Activated CD4-positive, alpha-beta T cell treated with anti-CD3 and anti-CD28 coated beads, Interleukin-2, amount 10 ng/mL, durations not matched to agents 7 days and 5 days (primary cell): ENCODE measurements around the gene TGFB2. TPM values are rescaled to one million over a fixed set of nuclear protein-coding genes. Genes with fewer than 3 reads are reported as not detected.

ENCODE experiments used
- CTCF ChIA-PET: fragments of 350-600 bp; sonication (Branson Sonifier 250); formaldehyde crosslinking; loops from one replicate; lab custom pipeline; 2021; ENCODE audit warnings: antibody characterized with exemption; lab: Charles Lee
- POLR2A ChIA-PET: fragments of 350-600 bp; sonication (Branson Sonifier 250); formaldehyde crosslinking; loops from one replicate; lab custom pipeline; 2021; ENCODE audit warnings: antibody characterized with exemption; lab: Charles Lee
- DNase-seq: peaks from one replicate; pipeline ENCODE4 v3.0.0-alpha.2; 2020
- H3K27ac Mint-ChIP-seq: one replicate; pipeline ENCODE4 v1.8.0; 2021; ENCODE audit warnings: mild to moderate bottlenecking, moderate library complexity, mixed read lengths
- H3K27me3 Mint-ChIP-seq: one replicate; pipeline ENCODE4 v1.8.0; 2021; ENCODE audit warnings: mixed read lengths
- H3K36me3 Mint-ChIP-seq: one replicate; pipeline ENCODE4 v1.8.0; 2021; ENCODE audit warnings: low read depth, mixed read lengths
- H3K4me1 Mint-ChIP-seq: one replicate; pipeline ENCODE4 v1.8.0; 2021; ENCODE audit warnings: mixed read lengths
- H3K4me3 Mint-ChIP-seq: one replicate; pipeline ENCODE4 v1.8.0; 2021; ENCODE audit warnings: mild to moderate bottlenecking, moderate library complexity, mixed read lengths
- H3K9me3 Mint-ChIP-seq: one replicate; pipeline ENCODE4 v1.8.0; 2021; ENCODE audit warnings: mixed read lengths
- total RNA-seq, 2 experiments: library from RNA; stranded (reverse); gene quantifications; one replicate each; pipeline ENCODE4 v1.2.3, GENCODE V29; 2021

TGFB2 gene
- total RNA-seq, 2 experiments from 2014 or later: not detected

DNA sequence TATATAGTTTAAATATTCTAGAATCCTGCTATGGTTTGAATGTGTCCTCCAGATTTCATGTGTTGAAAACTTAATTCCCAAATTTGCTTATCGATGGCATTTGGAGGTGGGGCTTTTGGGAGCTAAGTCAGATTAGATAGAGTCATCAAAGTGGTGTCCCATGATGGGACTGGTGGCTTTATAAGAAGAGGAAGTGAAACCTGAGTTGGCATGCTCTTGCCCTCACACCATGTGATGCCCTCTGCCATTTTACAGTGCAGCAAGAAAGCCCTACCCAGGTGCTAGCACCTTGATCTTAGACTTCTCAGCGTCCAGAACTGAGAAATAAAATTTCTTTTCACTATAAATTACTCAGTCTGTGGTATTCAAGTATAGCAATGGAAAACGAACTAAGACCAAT is 111.3 kb downstream of the TGFB2 start:
- no peaks in the 10 kb centered on the region for H3K36me3 Mint-ChIP-seq
- POLR2A ChIA-PET: no interaction called here
- H3K4me1 Mint-ChIP-seq: no peaks in the 10 kb centered on the region
- CTCF ChIA-PET: no interaction called here
- H3K27ac Mint-ChIP-seq: no peak overlapping the region
- no peaks in the 10 kb centered on the region for H3K9me3 Mint-ChIP-seq
- no peak overlapping the region for H3K4me3 Mint-ChIP-seq
- no peak for DNase-seq
- no peaks in the 10 kb centered on the region for H3K27me3 Mint-ChIP-seq

GRCh38 chr1:218459450-218459849 is 114.3 kb downstream of the TGFB2 start:
- Mint-ChIP-seq H3K4me1 (no peaks in the 10 kb centered on the region), H3K4me3 (no peak overlapping the region), H3K36me3 (no peaks in the 10 kb centered on the region), H3K9me3 (no peaks in the 10 kb centered on the region), H3K27me3 (no peaks in the 10 kb centered on the region), H3K27ac (no peak overlapping the region)
- CTCF ChIA-PET: no interaction called here
- no peak for DNase-seq
- POLR2A ChIA-PET: no interaction called here

GRCh38 chr1:218459878-218460711 is 115.0 kb downstream of the TGFB2 start:
- no peaks in the 10 kb centered on the region for H3K36me3 Mint-ChIP-seq
- H3K27ac Mint-ChIP-seq: no peak overlapping the region
- no peak overlapping the region for H3K4me3 Mint-ChIP-seq
- POLR2A ChIA-PET: no interaction called here
- no peaks in the 10 kb centered on the region for H3K9me3 Mint-ChIP-seq
- H3K27me3 Mint-ChIP-seq: no peaks in the 10 kb centered on the region
- CTCF ChIA-PET: no interaction called here
- H3K4me1 Mint-ChIP-seq: no peaks in the 10 kb centered on the region
- no peak for DNase-seq

DNA sequence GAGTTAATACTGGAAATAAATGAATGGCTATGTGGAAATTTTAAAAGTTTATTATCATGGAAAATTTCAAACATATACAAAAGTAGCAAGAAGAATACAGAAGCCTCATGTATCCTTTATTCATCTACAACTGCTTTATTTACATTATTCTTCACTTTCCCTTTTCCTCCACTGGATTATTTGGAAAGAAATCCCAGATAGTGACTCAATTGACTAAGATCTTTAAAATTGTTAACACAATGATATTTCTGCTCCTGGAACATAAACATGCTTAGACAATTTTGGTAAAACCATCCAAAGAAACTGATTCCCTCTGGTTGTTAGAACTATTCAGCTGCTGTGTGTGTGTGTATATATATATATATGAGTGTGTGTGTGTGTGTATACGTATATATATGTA is 116.2 kb downstream of the TGFB2 start:
- H3K27ac Mint-ChIP-seq: no peak overlapping the region
- no peaks in the 10 kb centered on the region for H3K9me3 Mint-ChIP-seq
- POLR2A ChIA-PET: no interaction called here
- CTCF ChIA-PET: interaction anchor here (1.2 kb wide), 1 partner anchor 22 kb away, joined by 3 read pairs; no protein-coding TSS in a partner anchor
- DNase-seq: no peak
- no peaks in the 10 kb centered on the region for H3K4me1 Mint-ChIP-seq
- no peaks in the 10 kb centered on the region for H3K27me3 Mint-ChIP-seq
- H3K36me3 Mint-ChIP-seq: no peaks in the 10 kb centered on the region
- no peak overlapping the region for H3K4me3 Mint-ChIP-seq

DNA sequence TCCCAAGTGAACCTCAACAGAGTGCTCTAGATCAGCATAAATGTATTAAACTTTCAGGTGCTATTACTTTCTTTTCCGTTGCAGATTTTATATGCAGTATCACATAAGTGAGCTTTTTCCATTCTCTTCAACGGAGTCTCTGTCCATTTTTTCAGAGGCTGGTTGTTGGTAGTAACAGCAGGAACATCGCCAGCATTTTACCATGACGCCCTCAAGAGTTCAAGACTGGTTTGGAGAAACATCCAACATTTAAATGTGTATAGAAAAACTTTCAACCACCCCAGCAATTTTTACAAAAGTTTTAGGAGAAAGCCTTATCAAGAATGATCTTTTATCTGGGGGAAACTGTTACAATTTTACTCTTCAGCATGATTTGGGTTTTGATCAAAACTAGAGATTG is 117.0 kb downstream of the TGFB2 start:
- no peaks in the 10 kb centered on the region for H3K9me3 Mint-ChIP-seq

GRCh38 chr1:218462587-218462986 is 117.5 kb downstream of the TGFB2 start:
- no peak for DNase-seq
- no peaks in the 10 kb centered on the region for H3K4me1 Mint-ChIP-seq
- no peaks in the 10 kb centered on the region for H3K36me3 Mint-ChIP-seq

More for the DNA sequence above, 117.0 kb downstream of the TGFB2 start:
- Mint-ChIP-seq H3K27ac (no peak overlapping the region), H3K27me3 (no peaks in the 10 kb centered on the region), H3K36me3 (no peaks in the 10 kb centered on the region), H3K4me1 (no peaks in the 10 kb centered on the region), H3K4me3 (no peak overlapping the region)
- DNase-seq: no peak
- ChIA-PET POLR2A (no interaction called here), CTCF (interaction anchor here (1.2 kb wide), 1 partner anchor 23 kb away, joined by 3 read pairs; no protein-coding TSS in a partner anchor)

DNA sequence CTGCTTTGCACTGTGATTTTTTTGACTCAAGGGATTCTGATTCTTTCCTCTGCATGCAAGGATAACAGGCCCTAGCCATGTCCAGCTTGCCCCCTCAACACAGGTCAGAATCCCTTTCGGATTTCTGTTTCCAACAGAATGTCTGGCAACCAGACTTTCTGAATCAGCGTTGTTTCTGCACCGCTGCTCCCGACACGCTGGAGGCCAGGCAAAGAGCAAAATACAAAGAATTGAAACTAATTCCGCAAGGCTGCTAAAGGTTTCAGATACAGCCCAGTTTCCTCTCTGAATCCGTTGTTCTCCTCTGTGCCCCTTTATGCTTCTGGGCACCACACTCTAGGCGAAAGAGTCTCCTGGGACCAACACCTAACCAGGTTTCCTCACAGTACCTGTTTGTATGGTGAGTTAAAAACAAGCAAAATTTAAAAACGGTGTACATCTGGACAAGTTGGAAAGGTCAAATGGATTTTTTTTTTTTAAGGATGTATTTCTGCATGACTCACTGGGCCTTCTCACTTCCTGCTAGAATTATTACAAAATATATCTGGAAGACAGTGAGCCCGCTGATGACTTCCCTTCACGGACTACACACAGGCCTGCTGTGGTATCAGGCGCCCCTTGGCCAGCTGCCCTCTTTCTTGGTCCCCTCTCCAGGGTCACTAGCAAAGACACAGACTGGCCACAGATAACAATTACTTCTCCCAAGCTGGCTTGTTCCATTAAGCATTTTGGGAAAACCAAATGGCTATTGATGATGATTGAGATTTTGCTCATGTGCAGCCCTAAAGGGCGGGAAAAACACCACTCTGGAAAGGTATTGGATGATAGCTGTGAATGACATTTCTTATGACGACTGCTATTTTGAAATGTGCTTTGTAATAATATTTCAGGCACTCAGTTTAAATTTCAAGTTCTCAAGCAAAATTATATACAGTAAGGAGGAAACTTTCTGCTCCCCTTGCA is 118.3 kb downstream of the TGFB2 start:
- H3K27me3 Mint-ChIP-seq: no peaks in the 10 kb centered on the region
- no peaks in the 10 kb centered on the region for H3K4me1 Mint-ChIP-seq
- POLR2A ChIA-PET: no interaction called here
- no peaks in the 10 kb centered on the region for H3K9me3 Mint-ChIP-seq
- no peak overlapping the region for H3K4me3 Mint-ChIP-seq
- CTCF ChIA-PET: no interaction called here
- H3K36me3 Mint-ChIP-seq: no peaks in the 10 kb centered on the region
- no peak for DNase-seq
- H3K27ac Mint-ChIP-seq: no peak overlapping the region

More at GRCh38 chr1:218462587-218462986, 117.5 kb downstream of the TGFB2 start:
- ChIA-PET CTCF (interaction anchor here (1.2 kb wide), 1 partner anchor 23 kb away, joined by 3 read pairs; no protein-coding TSS in a partner anchor), POLR2A (no interaction called here)
- Mint-ChIP-seq H3K27me3 (no peaks in the 10 kb centered on the region), H3K9me3 (no peaks in the 10 kb centered on the region), H3K27ac (no peak overlapping the region), H3K4me3 (no peak overlapping the region)

DNA sequence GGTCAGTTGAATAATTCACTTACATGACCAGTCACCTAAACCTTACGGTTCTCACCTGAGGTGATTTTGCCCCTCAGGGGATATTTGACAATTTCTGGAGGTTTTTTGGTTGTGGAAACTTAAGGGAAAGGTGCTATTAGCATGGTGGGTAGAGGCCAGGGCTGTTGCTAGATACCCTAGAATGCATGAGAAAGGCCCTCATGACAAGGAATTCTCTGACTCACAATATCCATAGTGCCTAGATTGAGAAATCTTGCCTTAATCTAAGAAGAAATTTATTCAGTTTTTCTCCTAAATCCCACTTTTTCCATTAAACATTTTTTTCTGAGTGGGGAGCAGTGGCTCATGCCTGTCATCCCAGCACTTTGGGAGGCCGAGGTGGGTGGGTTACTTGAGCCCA is 119.7 kb downstream of the TGFB2 start:
- no peak for DNase-seq
- Mint-ChIP-seq H3K27me3 (no peaks in the 10 kb centered on the region), H3K4me3 (no peak overlapping the region), H3K9me3 (no peaks in the 10 kb centered on the region), H3K36me3 (no peaks in the 10 kb centered on the region), H3K4me1 (no peaks in the 10 kb centered on the region), H3K27ac (no peak overlapping the region)
- ChIA-PET POLR2A (no interaction called here), CTCF (no interaction called here)

GRCh38 chr1:218466341-218467010 is 121.3 kb downstream of the TGFB2 start:
- no peaks in the 10 kb centered on the region for H3K4me1 Mint-ChIP-seq
- H3K9me3 Mint-ChIP-seq: no peaks in the 10 kb centered on the region
- no peaks in the 10 kb centered on the region for H3K27me3 Mint-ChIP-seq
- H3K27ac Mint-ChIP-seq: no peak overlapping the region
- no peak overlapping the region for H3K4me3 Mint-ChIP-seq
- ChIA-PET POLR2A (no interaction called here), CTCF (no interaction called here)
- no peak for DNase-seq
- H3K36me3 Mint-ChIP-seq: no peaks in the 10 kb centered on the region

DNA sequence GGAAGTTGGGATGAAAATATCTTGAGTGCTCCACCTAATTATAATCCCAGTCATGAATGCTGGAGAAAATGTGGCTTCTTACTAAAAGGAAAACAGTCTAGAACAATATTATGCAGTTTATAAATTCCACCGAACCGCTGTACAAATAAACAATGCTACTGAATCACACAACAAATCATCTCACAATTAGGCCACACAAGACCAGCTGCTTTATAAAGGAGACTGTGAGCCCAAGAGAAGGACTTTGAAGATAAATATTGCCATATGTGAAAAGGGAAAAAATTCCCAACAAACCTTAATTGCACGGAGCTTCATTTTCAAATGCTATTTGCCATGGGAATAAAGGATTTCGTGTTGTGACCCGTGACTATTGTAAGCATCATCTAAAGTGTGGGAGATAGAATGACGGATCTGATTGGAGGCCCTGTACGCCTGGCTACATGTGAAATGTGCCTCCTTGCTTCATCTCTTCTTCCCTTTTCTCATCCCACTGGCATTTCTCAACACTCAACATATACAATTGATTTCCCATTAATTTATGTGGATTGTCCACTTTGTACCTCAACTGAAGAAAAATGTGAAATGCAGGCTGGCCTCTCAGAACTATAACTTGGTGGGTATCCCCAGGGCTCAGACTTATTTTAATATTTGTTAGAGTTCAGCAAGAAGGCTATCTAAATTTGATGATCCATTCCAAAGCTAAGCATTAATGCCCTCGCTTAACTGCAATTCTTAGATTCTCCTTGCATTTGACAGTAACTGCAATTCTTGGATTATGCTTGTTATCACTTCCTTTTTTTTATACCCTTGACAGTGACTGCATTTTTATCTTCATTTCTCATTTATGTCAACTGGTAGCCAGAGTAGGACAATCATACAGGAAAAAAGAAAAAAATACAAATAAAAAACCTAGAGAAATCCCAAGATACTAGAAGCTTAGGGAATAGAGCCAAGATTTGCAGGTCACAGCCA is 122.3 kb downstream of the TGFB2 start:
- ChIA-PET POLR2A (no interaction called here), CTCF (no interaction called here)
- H3K27me3 Mint-ChIP-seq: no peaks in the 10 kb centered on the region
- no peaks in the 10 kb centered on the region for H3K9me3 Mint-ChIP-seq
- no peaks in the 10 kb centered on the region for H3K4me1 Mint-ChIP-seq
- H3K27ac Mint-ChIP-seq: no peak overlapping the region
- H3K4me3 Mint-ChIP-seq: no peak overlapping the region
- H3K36me3 Mint-ChIP-seq: no peaks in the 10 kb centered on the region
- no peak for DNase-seq

DNA sequence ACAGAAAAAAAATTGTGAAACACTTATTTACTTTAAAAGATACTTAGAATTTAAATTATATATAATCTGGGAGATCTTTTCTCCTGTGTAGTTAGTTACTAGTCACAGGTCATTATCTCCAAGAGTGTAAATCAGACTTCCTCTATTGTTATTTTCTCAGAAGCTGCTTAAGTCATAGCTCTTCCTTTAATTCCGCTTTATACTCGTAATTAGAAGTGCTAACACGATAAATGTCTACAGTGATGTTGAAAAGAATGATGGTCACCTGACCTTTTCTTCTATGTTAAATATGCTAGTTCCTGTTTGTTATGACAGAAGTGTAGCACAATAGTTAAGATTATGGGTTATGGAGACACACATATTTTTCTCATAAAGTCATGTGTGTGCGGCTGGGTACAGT is 123.6 kb downstream of the TGFB2 start:
- ChIA-PET CTCF (no interaction called here), POLR2A (no interaction called here)

DNA sequence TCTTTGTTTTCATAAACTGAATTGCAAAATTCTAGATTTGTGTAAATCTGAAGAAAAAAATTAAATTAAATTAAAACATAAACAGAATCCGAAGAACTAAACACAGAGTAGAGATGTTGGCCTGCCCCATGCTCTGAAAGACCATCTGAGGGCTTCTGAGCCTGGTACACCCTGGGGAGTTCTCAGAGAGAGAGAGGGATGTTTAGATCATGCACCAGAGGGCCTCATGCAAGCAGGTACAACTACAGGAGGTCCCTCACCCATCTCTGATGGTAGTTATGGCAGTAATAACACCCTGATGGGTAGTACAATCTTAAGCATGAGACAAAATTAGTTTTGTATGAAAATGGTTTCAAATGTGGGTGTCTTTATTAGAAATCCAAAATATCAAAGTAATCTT is 127.7 kb downstream of the TGFB2 start:
- no peaks in the 10 kb centered on the region for H3K9me3 Mint-ChIP-seq
- CTCF ChIA-PET: no interaction called here
- H3K36me3 Mint-ChIP-seq: no peaks in the 10 kb centered on the region
- DNase-seq: no peak
- POLR2A ChIA-PET: no interaction called here
- no peaks in the 10 kb centered on the region for H3K4me1 Mint-ChIP-seq
- H3K27ac Mint-ChIP-seq: no peak overlapping the region
- no peak overlapping the region for H3K4me3 Mint-ChIP-seq
- no peaks in the 10 kb centered on the region for H3K27me3 Mint-ChIP-seq

More for the DNA sequence above, 123.6 kb downstream of the TGFB2 start:
- H3K27ac Mint-ChIP-seq: no peak overlapping the region
- no peak for DNase-seq
- H3K27me3 Mint-ChIP-seq: no peaks in the 10 kb centered on the region
- no peak overlapping the region for H3K4me3 Mint-ChIP-seq
- H3K36me3 Mint-ChIP-seq: no peaks in the 10 kb centered on the region
- H3K4me1 Mint-ChIP-seq: no peaks in the 10 kb centered on the region
- no peaks in the 10 kb centered on the region for H3K9me3 Mint-ChIP-seq
